Thoracic aorta (tissue), 2 donors: ENCODE measurements around the gene GPR160. TPM values are rescaled to one million over a fixed set of nuclear protein-coding genes. Genes with fewer than 3 reads are reported as not detected.

Experiments
- ATAC-seq: fragments of 150-250 bp; one replicate; pipeline ENCODE4 v1.8.0; 2017; ENCODE audit warnings: low read depth; ENCODE audit not compliant: insufficient number of reproducible peaks, low FRiP score
- DNase-seq: peaks from one replicate; pipeline ENCODE4 v3.0.0-alpha.2; 2020; ENCODE audit warnings: low spot score
- H3K27ac ChIP-seq, 2 donors: fragments of 200-600 bp; sonication (generic); 1 replicate in 1 of 2; 2 replicates in 1 of 2; pipeline ENCODE4 v1.5.1; 2016; ENCODE audit warnings: mild to moderate bottlenecking in 2 of 2, moderate library complexity in 2 of 2
- H3K27me3 ChIP-seq: fragments of 200-600 bp; sonication (generic); replicated peaks from 2 replicates; pipeline ENCODE4 v1.6.0; 2016; ENCODE audit warnings: mild to moderate bottlenecking; ENCODE audit not compliant: insufficient read depth
- H3K36me3 ChIP-seq: fragments of 200-600 bp; sonication (generic); one replicate; pipeline ENCODE4 v1.5.1; 2016
- H3K4me1 ChIP-seq, 2 donors: fragments of 200-600 bp; sonication (generic); 1 replicate in 1 of 2; 2 replicates in 1 of 2; pipeline versions ENCODE4 v1.5.1 to v1.6.0; 2016; ENCODE audit warnings: low read depth in 2 of 2, mild to moderate bottlenecking in 1 of 2; ENCODE audit not compliant: control insufficient read depth in 1 of 2
- H3K4me3 ChIP-seq: fragments of 200-600 bp; sonication (generic); 2 replicates; pipeline ENCODE4 v1.5.1; 2016; ENCODE audit warnings: mild to moderate bottlenecking
- H3K9me3 ChIP-seq: fragments of 200-600 bp; sonication (generic); 2 replicates; pipeline ENCODE4 v1.5.1; 2016
- total RNA-seq, 2 donors: library from RNA; depleted of rRNA; stranded (reverse); fragments of >200 nt; gene quantifications; one replicate each; pipeline versions ENCODE4 v1.1.0 to v1.2.3, GENCODE V29; 2016
- TF ChIP-seq, protein P1 (sequence below): fragments of 200-600 bp; sonication (generic); IDR thresholded peaks from one replicate; pipeline ENCODE4 v1.5.1; 2019; ENCODE audit warnings: antibody characterized with exemption

GPR160 gene
- total RNA-seq, 2 donors from 2014 or later = 2.2 to 2.3 TPM

- TF ChIP-seq, protein P1, sequence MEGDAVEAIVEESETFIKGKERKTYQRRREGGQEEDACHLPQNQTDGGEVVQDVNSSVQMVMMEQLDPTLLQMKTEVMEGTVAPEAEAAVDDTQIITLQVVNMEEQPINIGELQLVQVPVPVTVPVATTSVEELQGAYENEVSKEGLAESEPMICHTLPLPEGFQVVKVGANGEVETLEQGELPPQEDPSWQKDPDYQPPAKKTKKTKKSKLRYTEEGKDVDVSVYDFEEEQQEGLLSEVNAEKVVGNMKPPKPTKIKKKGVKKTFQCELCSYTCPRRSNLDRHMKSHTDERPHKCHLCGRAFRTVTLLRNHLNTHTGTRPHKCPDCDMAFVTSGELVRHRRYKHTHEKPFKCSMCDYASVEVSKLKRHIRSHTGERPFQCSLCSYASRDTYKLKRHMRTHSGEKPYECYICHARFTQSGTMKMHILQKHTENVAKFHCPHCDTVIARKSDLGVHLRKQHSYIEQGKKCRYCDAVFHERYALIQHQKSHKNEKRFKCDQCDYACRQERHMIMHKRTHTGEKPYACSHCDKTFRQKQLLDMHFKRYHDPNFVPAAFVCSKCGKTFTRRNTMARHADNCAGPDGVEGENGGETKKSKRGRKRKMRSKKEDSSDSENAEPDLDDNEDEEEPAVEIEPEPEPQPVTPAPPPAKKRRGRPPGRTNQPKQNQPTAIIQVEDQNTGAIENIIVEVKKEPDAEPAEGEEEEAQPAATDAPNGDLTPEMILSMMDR = no peak
- DNase-seq (no peak), ATAC-seq (no peak)
- Histone ChIP-seq H3K27ac (no peak overlapping the region), H3K27me3 (no peaks in the 10 kb centered on the region), H3K36me3 (no peaks in the 10 kb centered on the region), H3K9me3 (no peaks in the 10 kb centered on the region), H3K4me1 (no peaks in the 10 kb centered on the region), H3K4me3 (no peak overlapping the region)
Measured at GRCh38 chr3:170062769-170063168, 25.0 kb downstream of the GPR160 start.

- TF ChIP-seq, protein P1 = no peak
- H3K9me3 ChIP-seq = no peaks in the 10 kb centered on the region
- H3K4me1 ChIP-seq = no peaks in the 10 kb centered on the region
- H3K4me3 ChIP-seq = no peak overlapping the region
- no peaks in the 10 kb centered on the region for H3K36me3 ChIP-seq
- DNase-seq = no peak
- no peaks in the 10 kb centered on the region for H3K27me3 ChIP-seq
- ATAC-seq = no peak
- H3K27ac ChIP-seq = no peak overlapping the region
Measured at GRCh38 chr3:170063691-170064090, 25.9 kb downstream of the GPR160 start.

DNA sequence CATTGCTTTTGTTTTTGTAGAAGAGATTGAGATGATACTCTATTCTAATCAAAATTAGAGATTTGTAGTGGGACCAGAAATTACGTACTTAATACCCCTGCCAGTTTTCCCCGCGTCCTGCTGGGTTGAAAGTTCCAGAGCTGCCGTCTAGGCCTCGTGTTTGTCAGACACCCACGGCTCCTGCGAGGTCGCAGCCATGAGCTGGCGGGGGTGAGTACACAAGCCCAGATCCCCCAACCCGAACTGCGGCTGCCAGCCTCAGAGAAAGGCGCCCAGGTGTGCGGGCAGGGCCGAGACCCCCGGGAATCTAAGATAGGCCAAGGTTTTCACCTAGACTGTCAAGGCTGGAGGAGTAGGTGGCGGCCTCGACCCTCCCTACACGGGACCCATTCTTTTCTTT is 26.3 kb downstream of the GPR160 start:
- TF ChIP-seq, protein P1 = no peak
- no peak overlapping the region for H3K27ac ChIP-seq
- no peaks in the 10 kb centered on the region for H3K27me3 ChIP-seq
- H3K4me1 ChIP-seq = no peaks in the 10 kb centered on the region
- ATAC-seq = no peak
- DNase-seq = no peak
- H3K36me3 ChIP-seq = no peaks in the 10 kb centered on the region
- H3K9me3 ChIP-seq = no peaks in the 10 kb centered on the region
- H3K4me3 ChIP-seq = no peak overlapping the region

DNA sequence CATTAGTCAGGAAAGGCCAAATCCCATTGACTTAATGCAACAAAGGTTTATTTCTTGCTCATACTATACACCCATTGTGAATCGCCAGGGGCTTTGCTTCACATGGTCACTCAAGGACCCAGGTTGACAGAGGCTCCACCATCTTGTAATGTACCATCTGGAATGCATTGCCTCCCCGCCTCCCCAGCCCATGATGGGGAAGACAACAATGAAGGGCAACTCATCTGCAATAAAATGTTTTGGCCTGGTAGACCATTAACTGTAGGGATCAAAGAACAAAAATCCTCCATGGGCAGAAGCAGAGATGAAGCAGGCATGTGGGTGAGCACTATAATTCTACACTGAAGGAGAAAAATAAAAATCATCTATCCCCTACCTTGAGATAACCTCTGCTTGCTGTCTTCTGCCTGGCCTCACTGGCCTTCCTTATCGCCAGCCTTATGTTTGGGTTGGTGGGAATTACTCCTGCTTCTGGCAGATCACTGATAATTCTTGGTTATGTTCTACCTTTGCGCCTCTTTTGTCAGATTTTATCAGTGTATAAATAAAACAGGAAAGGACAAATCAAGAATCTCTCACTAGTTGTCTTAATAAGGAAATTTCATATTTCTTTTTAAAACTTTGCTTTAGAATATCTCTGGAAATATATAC is 37.8 kb downstream of the GPR160 start:
- Histone ChIP-seq H3K4me3 (no peak overlapping the region), H3K4me1 (no peaks in the 10 kb centered on the region), H3K36me3 (no peaks in the 10 kb centered on the region)

GRCh38 chr3:170076715-170077238 is 39.0 kb downstream of the GPR160 start:
- Histone ChIP-seq H3K9me3 (no peaks in the 10 kb centered on the region), H3K4me3 (no peak overlapping the region), H3K4me1 (no peaks in the 10 kb centered on the region), H3K27ac (no peak overlapping the region), H3K36me3 (no peaks in the 10 kb centered on the region), H3K27me3 (no peaks in the 10 kb centered on the region)
- TF ChIP-seq, protein P1 = no peak
- no peak for DNase-seq
- no peak for ATAC-seq

More for the DNA sequence above, 37.8 kb downstream of the GPR160 start:
- Histone ChIP-seq H3K9me3 (no peaks in the 10 kb centered on the region), H3K27me3 (no peaks in the 10 kb centered on the region), H3K27ac (no peak overlapping the region)
- TF ChIP-seq, protein P1 = no peak
- ATAC-seq = no peak
- DNase-seq = no peak
